HG02798 (cell line): Measurements from ENCODE around the gene ZNF765.
"Not testable (repeated sequence)": the region's sequence is repeated elsewhere in the genome, so short reads cannot be mapped to it uniquely, and the experiment has no call there.

Experiments used
- ATAC-seq: cut with Tn5 transposase; IDR thresholded peaks from one replicate; pipeline ENCODE4 v1.9.1; 2021; ENCODE audit warnings: mild to moderate bottlenecking; ENCODE audit not compliant: unreplicated experiment, poor library complexity

Gene ZNF765

GRCh38 chr19:53475470-53475869 is 80.5 kb downstream of the ZNF765 start:
- ATAC-seq: not testable (repeated sequence)
